ENCODE measurements around the gene PRRC2B. TPM values are rescaled to one million over a fixed set of nuclear protein-coding genes. Genes with fewer than 3 reads are reported as not detected.

PRRC2B gene
- total RNA-seq, 6 experiments from 2014 or later, result 53.7 to 82.6 (median 57.3) TPM

DNA sequence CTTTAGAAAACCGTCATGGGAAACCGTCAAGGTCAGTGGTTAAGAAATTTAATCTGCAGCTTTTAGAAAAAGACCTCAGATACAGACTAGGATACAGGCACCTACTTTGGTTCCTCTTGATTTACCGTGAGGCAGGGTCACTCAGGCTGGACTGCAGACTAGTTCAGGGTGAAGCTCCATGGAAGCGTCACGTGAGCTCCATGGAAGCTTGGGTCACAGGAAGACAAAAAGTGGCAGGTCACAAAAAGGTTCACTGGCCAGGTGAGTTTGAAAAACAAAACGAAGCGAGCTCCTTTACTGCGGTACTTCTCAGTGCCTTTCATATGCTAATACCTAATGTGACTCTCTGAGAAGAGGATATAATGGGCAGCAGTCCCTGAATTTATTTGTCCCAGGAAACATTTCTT is 43.0 kb downstream of the PRRC2B start:
- Histone ChIP-seq H3K9me3 (no peaks in the 10 kb centered on the region), H3K4me1 (no peaks in the 10 kb centered on the region), H3K27ac (no peak overlapping the region), H3K4me3 (no peak overlapping the region), H3K27me3 (no peaks in the 10 kb centered on the region), H3K36me3 (peaks cover 0 to 77% (median 45%) of the 10 kb centered on the region in 4 donors)
- ATAC-seq (no peak), DNase-seq (no peak)
- no peak for TF ChIP-seq POLR2A (IDR thresholded peaks at IDR 0.05)
- TF ChIP-seq, protein P1, sequence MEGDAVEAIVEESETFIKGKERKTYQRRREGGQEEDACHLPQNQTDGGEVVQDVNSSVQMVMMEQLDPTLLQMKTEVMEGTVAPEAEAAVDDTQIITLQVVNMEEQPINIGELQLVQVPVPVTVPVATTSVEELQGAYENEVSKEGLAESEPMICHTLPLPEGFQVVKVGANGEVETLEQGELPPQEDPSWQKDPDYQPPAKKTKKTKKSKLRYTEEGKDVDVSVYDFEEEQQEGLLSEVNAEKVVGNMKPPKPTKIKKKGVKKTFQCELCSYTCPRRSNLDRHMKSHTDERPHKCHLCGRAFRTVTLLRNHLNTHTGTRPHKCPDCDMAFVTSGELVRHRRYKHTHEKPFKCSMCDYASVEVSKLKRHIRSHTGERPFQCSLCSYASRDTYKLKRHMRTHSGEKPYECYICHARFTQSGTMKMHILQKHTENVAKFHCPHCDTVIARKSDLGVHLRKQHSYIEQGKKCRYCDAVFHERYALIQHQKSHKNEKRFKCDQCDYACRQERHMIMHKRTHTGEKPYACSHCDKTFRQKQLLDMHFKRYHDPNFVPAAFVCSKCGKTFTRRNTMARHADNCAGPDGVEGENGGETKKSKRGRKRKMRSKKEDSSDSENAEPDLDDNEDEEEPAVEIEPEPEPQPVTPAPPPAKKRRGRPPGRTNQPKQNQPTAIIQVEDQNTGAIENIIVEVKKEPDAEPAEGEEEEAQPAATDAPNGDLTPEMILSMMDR (IDR thresholded peaks at IDR 0.05), result no peak
- intact Hi-C loops (cut with DNase I), result no loop called here
- WGBS (ENCODE audit: insufficient coverage, low coverage, low lambda C conversion rate, missing lambda C conversion rate), result 86% methylated on average over 6 of the region's 8 CpGs

GRCh38 chr9:131438190-131438589 is 44.3 kb downstream of the PRRC2B start:
- TF ChIP-seq, protein P1 (IDR thresholded peaks at IDR 0.05), result no peak
- no peak for TF ChIP-seq POLR2A (IDR thresholded peaks at IDR 0.05)
- Histone ChIP-seq H3K4me1 (no peaks in the 10 kb centered on the region), H3K27ac (no peak overlapping the region), H3K9me3 (no peaks in the 10 kb centered on the region), H3K27me3 (no peaks in the 10 kb centered on the region), H3K36me3 (peaks cover 0 to 63% (median 40%) of the 10 kb centered on the region in 4 donors), H3K4me3 (no peak overlapping the region)
- intact Hi-C loops (cut with DNase I), result no loop called here
- no peak for DNase-seq
- 92% methylated on average over 4 of the region's 7 CpGs for WGBS (ENCODE audit: insufficient coverage, low coverage, low lambda C conversion rate, missing lambda C conversion rate)
- no peak for ATAC-seq

DNA sequence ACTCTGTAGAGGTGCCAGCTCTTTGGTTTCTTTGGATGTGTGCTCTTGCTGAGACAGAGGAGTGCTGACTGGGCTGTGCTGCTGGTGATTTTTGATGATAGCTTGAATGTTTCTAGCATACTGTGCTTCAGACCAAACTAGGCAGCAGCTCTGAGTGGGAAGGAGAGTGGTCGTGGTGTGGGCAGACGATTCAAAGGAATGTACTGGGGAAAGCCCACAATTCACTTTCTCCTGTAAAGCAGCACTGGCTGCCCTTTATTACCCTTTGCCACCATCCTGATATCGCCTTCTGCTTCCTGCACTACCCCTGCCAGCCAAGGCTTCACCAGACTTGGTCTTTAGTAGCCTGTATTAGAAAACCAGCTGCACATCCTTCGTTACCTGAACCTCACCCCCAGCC is 45.3 kb downstream of the PRRC2B start:
- peaks cover 9 to 61% (median 40%) of the 10 kb centered on the region in 4 donors for H3K36me3 ChIP-seq
- peak in 1 of 4 donors; percentile 6 for ATAC-seq
- 100% methylated on average over 1 of the region's 4 CpGs for WGBS (ENCODE audit: insufficient coverage, low coverage, low lambda C conversion rate, missing lambda C conversion rate)
- no peaks in the 10 kb centered on the region for H3K9me3 ChIP-seq
- no peak overlapping the region for H3K27ac ChIP-seq
- intact Hi-C loops (cut with DNase I), result no loop called here
- H3K4me1 ChIP-seq, result no peaks in the 10 kb centered on the region
- TF ChIP-seq, protein P1 (IDR thresholded peaks at IDR 0.05), result no peak
- no peak for TF ChIP-seq POLR2A (IDR thresholded peaks at IDR 0.05)
- H3K27me3 ChIP-seq, result no peaks in the 10 kb centered on the region
- no peak overlapping the region for H3K4me3 ChIP-seq
- no peak for DNase-seq

DNA sequence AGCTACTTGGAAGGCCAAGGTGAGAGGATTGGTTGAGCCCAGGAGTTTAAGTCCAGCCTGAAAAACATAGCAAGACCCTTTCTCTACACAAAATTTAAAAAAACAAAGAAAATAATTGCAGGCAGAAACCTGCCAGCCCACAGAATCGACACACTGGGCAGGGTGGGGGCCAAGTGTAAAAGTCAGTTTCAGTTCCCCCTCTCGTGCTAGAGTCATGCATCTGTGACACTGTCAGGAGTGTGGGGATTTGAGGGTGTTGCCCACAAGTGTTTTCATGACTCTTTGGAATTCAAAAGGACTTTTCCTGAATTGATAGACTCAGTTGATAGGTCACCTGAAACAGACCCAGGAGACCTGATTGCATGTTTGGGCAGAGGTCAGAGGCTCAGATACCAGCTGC is 47.6 kb downstream of the PRRC2B start:
- Histone ChIP-seq H3K36me3 (peaks cover 10 to 69% (median 45%) of the 10 kb centered on the region in 4 donors), H3K27me3 (no peaks in the 10 kb centered on the region), H3K4me1 (no peaks in the 10 kb centered on the region), H3K9me3 (no peaks in the 10 kb centered on the region), H3K27ac (no peak overlapping the region), H3K4me3 (no peak overlapping the region)
- no peak for TF ChIP-seq POLR2A (IDR thresholded peaks at IDR 0.05)
- TF ChIP-seq, protein P1 (IDR thresholded peaks at IDR 0.05), result no peak
- WGBS (ENCODE audit: insufficient coverage, low coverage, low lambda C conversion rate, missing lambda C conversion rate), result 58% methylated on average over 2 of the region's 2 CpGs
- intact Hi-C loops (cut with DNase I), result no loop called here
- DNase-seq (no peak), ATAC-seq (peak; percentile 29 to 61 (median 41))

DNA sequence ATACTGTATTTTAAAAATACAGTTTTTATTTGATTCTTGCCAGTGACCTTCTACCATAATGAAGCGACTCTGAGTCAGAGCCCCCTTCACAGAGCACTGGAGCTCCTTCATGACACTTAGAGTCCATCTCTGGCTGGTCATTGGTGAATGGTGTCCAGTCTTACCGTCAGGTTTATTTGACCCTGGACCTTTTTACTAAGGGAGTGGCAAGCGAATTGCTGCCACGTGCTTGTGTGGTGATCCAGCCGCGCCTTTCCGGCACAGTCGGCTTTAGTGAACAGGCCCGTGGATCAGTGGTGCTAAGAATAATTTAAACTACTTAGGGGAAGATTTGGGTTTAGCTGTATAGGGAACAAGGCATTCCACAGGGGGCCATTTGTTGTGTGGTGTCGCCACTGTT is 48.5 kb downstream of the PRRC2B start:
- Histone ChIP-seq H3K27ac (no peak overlapping the region), H3K36me3 (peaks cover 10 to 71% (median 44%) of the 10 kb centered on the region in 4 donors), H3K9me3 (no peaks in the 10 kb centered on the region), H3K4me1 (no peaks in the 10 kb centered on the region), H3K27me3 (no peaks in the 10 kb centered on the region), H3K4me3 (no peak overlapping the region)
- intact Hi-C loops (cut with DNase I), result no loop called here
- ATAC-seq, result peak; percentile 20 to 44 (median 34)
- WGBS (ENCODE audit: insufficient coverage, low coverage, low lambda C conversion rate, missing lambda C conversion rate), result 41% methylated on average over 9 of the region's 10 CpGs
- peak in 1 of 3 donors; percentile 60 for DNase-seq
- TF ChIP-seq POLR2A (IDR thresholded peaks at IDR 0.05), result no peak

Measured in right lobe of liver (tissue), 6 donors.